ENCODE results near the gene LYPLA2.

DNA sequence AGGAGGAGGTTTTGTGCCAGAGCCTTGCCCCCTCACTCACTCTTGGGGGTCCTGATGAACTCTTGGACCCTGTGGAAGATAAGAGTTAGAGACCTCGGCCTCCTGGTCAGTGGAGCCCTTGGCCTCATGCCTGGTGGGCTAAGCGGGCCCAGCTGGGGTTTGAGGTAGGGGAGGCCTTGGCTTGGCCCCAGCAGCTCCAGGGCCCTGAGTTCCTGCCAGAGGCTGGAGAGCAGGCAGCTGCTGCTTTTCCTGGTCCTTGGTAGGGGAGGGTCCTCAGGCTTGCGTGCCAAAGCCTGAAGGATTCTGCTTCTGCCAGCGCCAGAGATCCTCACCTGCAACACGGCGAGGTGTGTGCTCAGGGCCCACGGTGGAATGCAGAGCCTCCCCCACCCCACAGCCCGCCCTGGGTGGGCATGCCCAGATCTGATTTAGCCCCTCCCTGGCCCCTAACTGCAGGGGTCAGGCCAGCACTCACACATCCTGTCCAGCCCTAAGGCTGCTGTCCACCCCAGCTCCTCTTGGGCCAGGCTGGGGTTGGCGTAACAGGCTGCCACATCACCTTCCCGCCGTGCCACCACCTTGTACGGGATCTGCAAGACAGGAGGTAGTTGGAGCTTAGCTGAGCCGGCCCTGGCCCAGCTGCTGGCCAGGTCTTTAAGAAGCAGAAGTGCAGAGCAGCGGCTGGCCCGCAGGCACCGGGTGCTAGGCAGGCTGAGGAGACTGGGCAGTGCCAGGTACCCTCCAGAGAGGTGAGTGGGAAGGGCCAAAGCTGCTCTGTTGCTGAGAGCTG, 4.9 kb downstream of the LYPLA2 start:
- TF ChIP-seq, protein P1, sequence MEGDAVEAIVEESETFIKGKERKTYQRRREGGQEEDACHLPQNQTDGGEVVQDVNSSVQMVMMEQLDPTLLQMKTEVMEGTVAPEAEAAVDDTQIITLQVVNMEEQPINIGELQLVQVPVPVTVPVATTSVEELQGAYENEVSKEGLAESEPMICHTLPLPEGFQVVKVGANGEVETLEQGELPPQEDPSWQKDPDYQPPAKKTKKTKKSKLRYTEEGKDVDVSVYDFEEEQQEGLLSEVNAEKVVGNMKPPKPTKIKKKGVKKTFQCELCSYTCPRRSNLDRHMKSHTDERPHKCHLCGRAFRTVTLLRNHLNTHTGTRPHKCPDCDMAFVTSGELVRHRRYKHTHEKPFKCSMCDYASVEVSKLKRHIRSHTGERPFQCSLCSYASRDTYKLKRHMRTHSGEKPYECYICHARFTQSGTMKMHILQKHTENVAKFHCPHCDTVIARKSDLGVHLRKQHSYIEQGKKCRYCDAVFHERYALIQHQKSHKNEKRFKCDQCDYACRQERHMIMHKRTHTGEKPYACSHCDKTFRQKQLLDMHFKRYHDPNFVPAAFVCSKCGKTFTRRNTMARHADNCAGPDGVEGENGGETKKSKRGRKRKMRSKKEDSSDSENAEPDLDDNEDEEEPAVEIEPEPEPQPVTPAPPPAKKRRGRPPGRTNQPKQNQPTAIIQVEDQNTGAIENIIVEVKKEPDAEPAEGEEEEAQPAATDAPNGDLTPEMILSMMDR (IDR thresholded peaks at IDR 0.05; ENCODE audit: control extremely low read depth in 1 of 3, insufficient read depth in 1 of 3, low read depth in 1 of 3, low read length in 3 of 3), result no peak
- TF ChIP-seq, protein P2, sequence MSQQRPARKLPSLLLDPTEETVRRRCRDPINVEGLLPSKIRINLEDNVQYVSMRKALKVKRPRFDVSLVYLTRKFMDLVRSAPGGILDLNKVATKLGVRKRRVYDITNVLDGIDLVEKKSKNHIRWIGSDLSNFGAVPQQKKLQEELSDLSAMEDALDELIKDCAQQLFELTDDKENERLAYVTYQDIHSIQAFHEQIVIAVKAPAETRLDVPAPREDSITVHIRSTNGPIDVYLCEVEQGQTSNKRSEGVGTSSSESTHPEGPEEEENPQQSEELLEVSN (IDR thresholded peaks at IDR 0.05), result no peak
- TF ChIP-seq TEAD4 (IDR thresholded peaks at IDR 0.05; ENCODE audit: low read depth, low read length) (no peak), KDM1A (IDR thresholded peaks at IDR 0.05; ENCODE audit: borderline replicate concordance, low read length) (no peak), SIX5 (IDR thresholded peaks at IDR 0.05; ENCODE audit: low read depth, low read length) (no peak)

Data from H1 (cell line).